ENCODE measurements around the gene RICTOR. TPM values are rescaled to one million over a fixed set of nuclear protein-coding genes. Genes with fewer than 3 reads are reported as not detected.

The RICTOR gene
- total and polyA plus RNA-seq, 9 of the 15 experiments (the other 6 are each of a cell fraction or from before 2014, with no cell fraction given): 13.9 to 46.6 (median 22.6) TPM

GRCh38 chr5:39072925-39073766 lies 1.1 kb downstream of the RICTOR start (continued):
- TF ChIP-seq, protein P1, sequence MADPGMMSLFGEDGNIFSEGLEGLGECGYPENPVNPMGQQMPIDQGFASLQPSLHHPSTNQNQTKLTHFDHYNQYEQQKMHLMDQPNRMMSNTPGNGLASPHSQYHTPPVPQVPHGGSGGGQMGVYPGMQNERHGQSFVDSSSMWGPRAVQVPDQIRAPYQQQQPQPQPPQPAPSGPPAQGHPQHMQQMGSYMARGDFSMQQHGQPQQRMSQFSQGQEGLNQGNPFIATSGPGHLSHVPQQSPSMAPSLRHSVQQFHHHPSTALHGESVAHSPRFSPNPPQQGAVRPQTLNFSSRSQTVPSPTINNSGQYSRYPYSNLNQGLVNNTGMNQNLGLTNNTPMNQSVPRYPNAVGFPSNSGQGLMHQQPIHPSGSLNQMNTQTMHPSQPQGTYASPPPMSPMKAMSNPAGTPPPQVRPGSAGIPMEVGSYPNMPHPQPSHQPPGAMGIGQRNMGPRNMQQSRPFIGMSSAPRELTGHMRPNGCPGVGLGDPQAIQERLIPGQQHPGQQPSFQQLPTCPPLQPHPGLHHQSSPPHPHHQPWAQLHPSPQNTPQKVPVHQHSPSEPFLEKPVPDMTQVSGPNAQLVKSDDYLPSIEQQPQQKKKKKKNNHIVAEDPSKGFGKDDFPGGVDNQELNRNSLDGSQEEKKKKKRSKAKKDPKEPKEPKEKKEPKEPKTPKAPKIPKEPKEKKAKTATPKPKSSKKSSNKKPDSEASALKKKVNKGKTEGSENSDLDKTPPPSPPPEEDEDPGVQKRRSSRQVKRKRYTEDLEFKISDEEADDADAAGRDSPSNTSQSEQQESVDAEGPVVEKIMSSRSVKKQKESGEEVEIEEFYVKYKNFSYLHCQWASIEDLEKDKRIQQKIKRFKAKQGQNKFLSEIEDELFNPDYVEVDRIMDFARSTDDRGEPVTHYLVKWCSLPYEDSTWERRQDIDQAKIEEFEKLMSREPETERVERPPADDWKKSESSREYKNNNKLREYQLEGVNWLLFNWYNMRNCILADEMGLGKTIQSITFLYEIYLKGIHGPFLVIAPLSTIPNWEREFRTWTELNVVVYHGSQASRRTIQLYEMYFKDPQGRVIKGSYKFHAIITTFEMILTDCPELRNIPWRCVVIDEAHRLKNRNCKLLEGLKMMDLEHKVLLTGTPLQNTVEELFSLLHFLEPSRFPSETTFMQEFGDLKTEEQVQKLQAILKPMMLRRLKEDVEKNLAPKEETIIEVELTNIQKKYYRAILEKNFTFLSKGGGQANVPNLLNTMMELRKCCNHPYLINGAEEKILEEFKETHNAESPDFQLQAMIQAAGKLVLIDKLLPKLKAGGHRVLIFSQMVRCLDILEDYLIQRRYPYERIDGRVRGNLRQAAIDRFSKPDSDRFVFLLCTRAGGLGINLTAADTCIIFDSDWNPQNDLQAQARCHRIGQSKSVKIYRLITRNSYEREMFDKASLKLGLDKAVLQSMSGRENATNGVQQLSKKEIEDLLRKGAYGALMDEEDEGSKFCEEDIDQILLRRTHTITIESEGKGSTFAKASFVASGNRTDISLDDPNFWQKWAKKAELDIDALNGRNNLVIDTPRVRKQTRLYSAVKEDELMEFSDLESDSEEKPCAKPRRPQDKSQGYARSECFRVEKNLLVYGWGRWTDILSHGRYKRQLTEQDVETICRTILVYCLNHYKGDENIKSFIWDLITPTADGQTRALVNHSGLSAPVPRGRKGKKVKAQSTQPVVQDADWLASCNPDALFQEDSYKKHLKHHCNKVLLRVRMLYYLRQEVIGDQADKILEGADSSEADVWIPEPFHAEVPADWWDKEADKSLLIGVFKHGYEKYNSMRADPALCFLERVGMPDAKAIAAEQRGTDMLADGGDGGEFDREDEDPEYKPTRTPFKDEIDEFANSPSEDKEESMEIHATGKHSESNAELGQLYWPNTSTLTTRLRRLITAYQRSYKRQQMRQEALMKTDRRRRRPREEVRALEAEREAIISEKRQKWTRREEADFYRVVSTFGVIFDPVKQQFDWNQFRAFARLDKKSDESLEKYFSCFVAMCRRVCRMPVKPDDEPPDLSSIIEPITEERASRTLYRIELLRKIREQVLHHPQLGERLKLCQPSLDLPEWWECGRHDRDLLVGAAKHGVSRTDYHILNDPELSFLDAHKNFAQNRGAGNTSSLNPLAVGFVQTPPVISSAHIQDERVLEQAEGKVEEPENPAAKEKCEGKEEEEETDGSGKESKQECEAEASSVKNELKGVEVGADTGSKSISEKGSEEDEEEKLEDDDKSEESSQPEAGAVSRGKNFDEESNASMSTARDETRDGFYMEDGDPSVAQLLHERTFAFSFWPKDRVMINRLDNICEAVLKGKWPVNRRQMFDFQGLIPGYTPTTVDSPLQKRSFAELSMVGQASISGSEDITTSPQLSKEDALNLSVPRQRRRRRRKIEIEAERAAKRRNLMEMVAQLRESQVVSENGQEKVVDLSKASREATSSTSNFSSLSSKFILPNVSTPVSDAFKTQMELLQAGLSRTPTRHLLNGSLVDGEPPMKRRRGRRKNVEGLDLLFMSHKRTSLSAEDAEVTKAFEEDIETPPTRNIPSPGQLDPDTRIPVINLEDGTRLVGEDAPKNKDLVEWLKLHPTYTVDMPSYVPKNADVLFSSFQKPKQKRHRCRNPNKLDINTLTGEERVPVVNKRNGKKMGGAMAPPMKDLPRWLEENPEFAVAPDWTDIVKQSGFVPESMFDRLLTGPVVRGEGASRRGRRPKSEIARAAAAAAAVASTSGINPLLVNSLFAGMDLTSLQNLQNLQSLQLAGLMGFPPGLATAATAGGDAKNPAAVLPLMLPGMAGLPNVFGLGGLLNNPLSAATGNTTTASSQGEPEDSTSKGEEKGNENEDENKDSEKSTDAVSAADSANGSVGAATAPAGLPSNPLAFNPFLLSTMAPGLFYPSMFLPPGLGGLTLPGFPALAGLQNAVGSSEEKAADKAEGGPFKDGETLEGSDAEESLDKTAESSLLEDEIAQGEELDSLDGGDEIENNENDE (IDR thresholded peaks at IDR 0.05; ENCODE audit: low read depth, low read length): no peak
- TF ChIP-seq DDX20 (tag; IDR thresholded peaks at IDR 0.05; ENCODE audit: low read depth): no peak
- TF ChIP-seq ZNF146 (CRISPR knock-in tag; IDR thresholded peaks at IDR 0.05; ENCODE audit: unreplicated experiment): no peak
- TF ChIP-seq NFATC3 (IDR thresholded peaks at IDR 0.05): no peak
- TF ChIP-seq USF2 (CRISPR knock-in tag; IDR thresholded peaks at IDR 0.05): no peak
- TF ChIP-seq PCBP1 (IDR thresholded peaks at IDR 0.05; ENCODE audit: low read depth, low read length, poor library complexity, severe bottlenecking): no peak
- TF ChIP-seq SMAD3 (CRISPR knock-in tag; conservative IDR thresholded peaks at IDR 0.05): no peak; the same call in 1 of the 2 replicates
- TF ChIP-seq HDGF (IDR thresholded peaks at IDR 0.05): peak; percentile 77; the same call in 1 of the 2 replicates
- 0 out of 2 replicates have a peak, but pooled peaks have one; percentile 29 for TF ChIP-seq SRSF3 (IDR thresholded peaks at IDR 0.05; ENCODE audit: insufficient read depth, low read length)
- 0 out of 2 replicates have a peak, but pooled peaks have one; percentile 22 for TF ChIP-seq MYC (IDR thresholded peaks at IDR 0.05; ENCODE audit: low read depth, low read length)
- no peak for TF ChIP-seq MYC (CRISPR knock-in tag; IDR thresholded peaks at IDR 0.05; ENCODE audit: borderline replicate concordance, low read depth)
- TF ChIP-seq SMARCA5 (IDR thresholded peaks at IDR 0.05): 0 out of 2 replicates have a peak, but pooled peaks have one; percentile 47
- TF ChIP-seq CCAR2 (IDR thresholded peaks at IDR 0.05; ENCODE audit: low read depth, low read length): no peak
- peak; percentile 60 for TF ChIP-seq POLR2B (IDR thresholded peaks at IDR 0.05; ENCODE audit: low read depth, partially characterized antibody)
